H4 (cell line): ENCODE data around the gene CDHR5. TPM values are rescaled to one million over a fixed set of nuclear protein-coding genes. Genes with fewer than 3 reads are reported as not detected.
A peak's percentile ranks its signal among the peaks of the same experiment; 100 is the strongest.

ENCODE experiments used
- DNase-seq: peaks from one replicate; pipeline ENCODE4 v3.0.0-alpha.2; 2015; ENCODE audit warnings: low spot score
- total RNA-seq: library from RNA; depleted of rRNA; stranded (reverse); fragments of >200 nt; shearing (Covaris generic); gene quantifications from 2 replicates; pipeline ENCODE4 v1.2.3, GENCODE V29; 2014

CDHR5 gene
- total RNA-seq, 1 experiment from 2014 or later, result not detected

- DNase-seq, result no peak
Measured at GRCh38 chr11:611001-611996, 13.5 kb downstream of the CDHR5 start.

GRCh38 chr11:610146-610801 lies 14.5 kb downstream of the CDHR5 start:
- DNase-seq, result no peak

- DNase-seq, result no peak
Measured at GRCh38 chr11:609341-609811, 15.4 kb downstream of the CDHR5 start.

GRCh38 chr11:608791-609251 lies 15.9 kb downstream of the CDHR5 start:
- no peak for DNase-seq

GRCh38 chr11:607971-608659 lies 16.6 kb downstream of the CDHR5 start:
- no peak for DNase-seq

- no peak for DNase-seq
Measured at GRCh38 chr11:607020-607780, 17.6 kb downstream of the CDHR5 start.

- DNase-seq, result peak; percentile 97
Measured at GRCh38 chr11:606245-606644, 18.5 kb downstream of the CDHR5 start.

GRCh38 chr11:605286-606129 lies 19.2 kb downstream of the CDHR5 start:
- DNase-seq, result no peak

- DNase-seq, result no peak
Measured at GRCh38 chr11:603154-603553, 21.6 kb downstream of the CDHR5 start.

- no peak for DNase-seq
Measured at GRCh38 chr11:601573-602245, 23.0 kb downstream of the CDHR5 start.

- no peak for DNase-seq
Measured at GRCh38 chr11:598005-598680, 26.6 kb downstream of the CDHR5 start.

- no peak for DNase-seq
Measured at GRCh38 chr11:597166-597725, 27.5 kb downstream of the CDHR5 start.

GRCh38 chr11:596374-596773 lies 28.4 kb downstream of the CDHR5 start:
- DNase-seq, result no peak

- DNase-seq, result no peak
Measured at GRCh38 chr11:595400-595799, 29.4 kb downstream of the CDHR5 start.

- no peak for DNase-seq
Measured at GRCh38 chr11:593347-593746, 31.4 kb downstream of the CDHR5 start.

- no peak for DNase-seq
Measured at GRCh38 chr11:592918-593317, 31.8 kb downstream of the CDHR5 start.

- no peak for DNase-seq
Measured at GRCh38 chr11:592501-592900, 32.3 kb downstream of the CDHR5 start.

- DNase-seq, result no peak
Measured at GRCh38 chr11:590997-591396, 33.8 kb downstream of the CDHR5 start.

GRCh38 chr11:589798-590197 lies 35.0 kb downstream of the CDHR5 start:
- DNase-seq, result no peak
